Stimulated activated CD4-positive, alpha-beta T cell treated with anti-CD3 and anti-CD28 coated beads, Interleukin-4, amount 100 ng/mL, for 4 hours (primary cell): Measurements from ENCODE around the gene TBC1D3D.
"Not testable (repeated sequence)": the region's sequence is repeated elsewhere in the genome, so short reads cannot be mapped to it uniquely, and the experiment has no call there.

Experiments used
- DNase-seq, 2 experiments: peaks; one replicate each; pipeline ENCODE4 v3.0.0-alpha.2; 2020

TBC1D3D gene

DNA sequence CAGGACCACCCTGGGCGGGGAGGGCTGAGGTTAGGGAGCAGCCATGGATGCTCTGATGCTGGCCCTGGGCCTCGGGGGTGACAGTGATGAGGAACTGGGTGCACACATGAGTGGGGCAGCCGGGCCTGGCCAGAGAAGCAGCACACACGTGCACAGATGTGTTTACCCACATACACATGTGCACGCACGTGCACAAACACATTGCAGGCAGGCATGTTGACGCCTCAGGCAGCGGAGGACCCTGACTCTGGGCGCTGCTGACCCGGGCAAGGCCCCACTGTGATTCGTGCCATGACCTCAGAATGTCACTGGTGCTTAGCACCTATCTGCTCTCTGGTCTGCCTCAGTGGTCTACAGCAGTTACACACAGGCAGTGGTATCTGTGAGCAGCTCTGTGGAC lies at the start of gene TBC1D3D:
TSS of gene TBC1D3D (plus strand) at position 301 of the 400 bp plus-strand sequence. CDS start 1,585 bp downstream, outside the sequence.
- DNase-seq = not testable (repeated sequence)

DNA sequence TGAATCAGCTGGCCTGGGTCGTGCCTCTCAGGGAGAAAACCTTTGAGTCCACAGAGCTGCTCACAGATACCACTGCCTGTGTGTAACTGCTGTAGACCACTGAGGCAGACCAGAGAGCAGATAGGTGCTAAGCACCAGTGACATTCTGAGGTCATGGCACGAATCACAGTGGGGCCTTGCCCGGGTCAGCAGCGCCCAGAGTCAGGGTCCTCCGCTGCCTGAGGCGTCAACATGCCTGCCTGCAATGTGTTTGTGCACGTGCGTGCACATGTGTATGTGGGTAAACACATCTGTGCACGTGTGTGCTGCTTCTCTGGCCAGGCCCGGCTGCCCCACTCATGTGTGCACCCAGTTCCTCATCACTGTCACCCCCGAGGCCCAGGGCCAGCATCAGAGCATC lies 14.8 kb upstream of the TBC1D3D start, which contains the start of gene TBC1D3L:
TSS of gene TBC1D3L (minus strand) at position 101 of the 400 bp plus-strand sequence. CDS start 1,540 bp downstream, outside the sequence.
- not testable (repeated sequence) for DNase-seq
